Stimulated activated CD4-positive, alpha-beta T cell treated with anti-CD3 and anti-CD28 coated beads, Interleukin-4, amount 100 ng/mL, for 24 hours (primary cell): ENCODE results near the gene CELF2.

Experiments used
- DNase-seq: peaks from one replicate; pipeline ENCODE4 v3.0.0-alpha.2; 2020

Gene CELF2

DNA sequence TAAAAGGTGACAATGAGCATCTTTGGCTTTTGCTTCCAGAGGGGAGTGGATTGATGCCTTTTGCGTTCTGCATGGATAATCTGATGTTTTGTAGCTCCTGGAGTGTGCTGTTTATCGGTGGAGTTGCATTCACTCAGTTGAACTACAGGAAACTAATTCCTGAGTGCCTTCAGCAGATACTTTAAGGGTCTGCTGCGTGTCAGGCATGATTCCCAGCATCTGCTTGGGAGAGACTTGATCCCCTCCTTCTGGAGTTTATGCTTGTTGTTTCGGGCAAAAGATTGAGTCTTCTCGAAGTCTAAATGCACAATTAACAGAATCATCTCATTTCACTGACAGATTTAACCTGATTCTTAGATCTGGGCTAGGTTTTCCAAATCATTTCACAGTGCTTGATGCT lies 46.2 kb downstream of the CELF2 start:
- no peak for DNase-seq

DNA sequence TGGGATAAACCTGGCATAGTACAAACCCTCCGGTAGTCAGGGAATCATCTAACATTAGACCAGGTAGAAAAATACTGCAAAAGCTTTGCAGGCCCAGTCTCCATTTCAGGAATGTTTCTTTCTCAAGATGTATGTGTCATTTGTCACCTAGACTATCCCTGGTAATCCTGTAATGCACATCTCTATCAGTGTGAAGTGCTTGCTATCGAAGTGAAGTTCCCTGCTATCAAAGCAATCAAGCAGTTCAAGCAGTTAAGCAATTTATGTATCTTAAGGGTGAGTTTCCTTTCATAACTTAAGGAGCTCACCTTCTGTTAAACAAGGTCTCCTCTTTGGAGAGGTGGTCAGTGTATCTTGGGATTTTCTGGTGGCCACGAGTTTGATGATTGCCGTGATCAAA lies 47.2 kb downstream of the CELF2 start:
- no peak for DNase-seq

GRCh38 chr10:11065567-11065966 lies 47.9 kb downstream of the CELF2 start:
- no peak for DNase-seq

DNA sequence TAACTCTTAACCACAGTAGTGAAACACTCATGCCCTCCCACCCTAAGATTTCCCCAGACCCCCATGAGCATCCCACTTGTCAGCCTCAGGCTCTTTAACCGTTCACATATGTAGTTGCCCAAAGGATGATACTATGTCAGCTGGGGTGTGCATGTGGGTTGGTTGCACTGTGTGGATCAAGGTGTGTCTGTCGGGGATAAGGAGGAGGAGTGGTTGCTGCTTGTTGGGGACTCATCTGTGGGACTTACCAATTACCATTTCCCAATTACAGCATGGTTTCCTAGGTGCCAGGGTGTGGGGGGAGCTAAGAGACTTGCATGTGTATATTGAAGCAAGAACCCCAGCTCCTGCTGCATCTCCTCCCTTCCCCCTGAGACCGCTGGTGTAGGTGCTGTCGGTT lies 48.8 kb downstream of the CELF2 start:
- DNase-seq = no peak

DNA sequence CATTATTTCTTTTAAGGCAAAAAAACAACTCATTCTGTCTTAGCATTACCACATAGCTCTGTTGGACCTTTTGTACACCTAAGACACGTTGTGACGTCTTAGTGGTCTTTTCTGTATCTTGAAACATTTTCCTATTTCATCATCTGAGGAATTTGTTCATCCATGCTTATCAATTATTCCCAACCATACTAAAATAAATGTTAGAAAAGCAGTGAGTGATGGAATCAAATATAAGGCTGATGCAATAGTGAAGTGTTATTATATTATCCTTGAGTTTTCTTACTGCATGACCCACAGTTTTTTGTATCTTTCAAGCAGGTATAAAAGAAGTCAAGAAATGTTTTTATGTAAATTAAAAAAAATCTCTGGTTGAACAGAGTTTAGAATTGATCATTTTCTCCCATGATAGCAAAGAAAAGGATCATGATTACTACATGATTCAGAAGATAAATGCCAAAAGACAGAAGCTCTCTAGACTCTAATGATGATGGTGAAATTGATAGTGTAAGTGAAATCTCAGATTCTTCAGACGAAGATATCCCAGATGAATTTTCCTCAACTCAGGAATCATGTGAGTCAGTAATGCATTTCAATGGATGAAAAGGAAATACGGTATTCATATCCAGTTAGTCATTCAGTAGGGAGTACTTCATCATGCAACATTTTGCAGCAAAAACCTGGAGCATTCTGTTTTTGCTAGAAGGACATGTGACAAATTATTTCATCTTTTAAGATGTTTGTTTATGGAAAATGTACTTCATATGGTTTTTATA lies 51.4 kb downstream of the CELF2 start:
- no peak for DNase-seq

GRCh38 chr10:11073410-11073809 lies 55.7 kb downstream of the CELF2 start:
- DNase-seq = no peak

- no peak for DNase-seq
Observed at GRCh38 chr10:11074536-11075267, 57.0 kb downstream of the CELF2 start.

DNA sequence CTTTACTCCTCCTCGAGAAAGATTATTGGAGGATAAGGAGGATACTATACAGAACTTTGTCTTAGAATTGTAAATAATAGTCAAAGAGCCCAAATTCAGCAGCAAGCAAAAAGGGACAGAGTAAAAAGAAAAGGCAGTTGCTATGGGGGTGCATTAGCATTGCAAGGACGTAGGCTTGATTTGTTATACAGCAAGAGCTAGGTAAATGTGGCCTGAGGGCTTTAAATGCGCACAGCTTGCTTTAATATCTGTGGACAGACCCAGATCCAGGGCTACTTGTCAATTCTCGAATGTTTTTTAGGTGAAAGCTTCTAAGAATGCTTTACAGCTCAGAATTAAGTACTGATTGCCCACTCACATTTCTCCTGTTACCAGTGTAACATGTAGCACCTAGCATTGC lies 58.5 kb downstream of the CELF2 start:
- DNase-seq = no peak

GRCh38 chr10:11080564-11080984 lies 62.9 kb downstream of the CELF2 start:
- DNase-seq = no peak

DNA sequence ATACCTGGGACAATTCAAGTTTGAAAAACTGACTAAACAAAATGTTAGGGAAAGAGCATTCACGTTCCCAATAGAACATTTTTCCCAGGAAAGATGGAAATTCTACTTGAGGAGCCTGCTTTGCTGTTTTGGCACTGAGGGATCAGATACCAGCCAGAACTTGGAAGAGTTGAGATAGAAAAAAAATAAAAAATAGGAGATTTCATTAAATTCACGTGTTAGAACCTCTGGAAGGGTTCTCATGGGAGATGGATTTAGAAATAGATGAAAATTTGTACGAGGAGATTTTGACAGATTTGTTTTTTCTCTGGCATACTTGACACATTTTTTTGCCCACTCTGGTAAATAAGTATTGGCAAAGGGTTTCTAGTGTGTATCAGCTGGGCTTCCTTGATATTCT lies 63.7 kb downstream of the CELF2 start:
- DNase-seq = no peak

DNA sequence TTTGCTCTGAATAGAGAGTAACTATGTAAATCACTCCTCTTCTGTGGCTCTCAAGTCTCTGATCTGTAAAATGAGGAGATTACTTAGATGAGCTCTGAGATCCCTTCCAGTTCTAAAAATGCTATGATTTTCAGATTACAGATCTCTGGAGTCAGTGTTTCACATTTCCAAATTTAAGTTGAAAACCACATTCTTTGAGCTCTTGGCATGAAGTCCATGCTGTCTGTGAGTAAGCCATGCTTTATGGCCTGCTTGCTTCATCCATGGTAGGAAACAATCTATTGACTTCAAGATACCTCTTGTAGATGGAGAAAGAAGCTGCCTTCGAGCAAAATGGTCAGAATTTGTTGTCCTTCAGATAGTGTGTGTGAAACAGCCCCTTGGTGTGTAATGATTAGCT lies 64.9 kb downstream of the CELF2 start:
- no peak for DNase-seq

- no peak for DNase-seq
Observed at GRCh38 chr10:11083051-11083450, 65.4 kb downstream of the CELF2 start.

GRCh38 chr10:11085545-11085944 lies 67.9 kb downstream of the CELF2 start:
- DNase-seq = no peak

DNA sequence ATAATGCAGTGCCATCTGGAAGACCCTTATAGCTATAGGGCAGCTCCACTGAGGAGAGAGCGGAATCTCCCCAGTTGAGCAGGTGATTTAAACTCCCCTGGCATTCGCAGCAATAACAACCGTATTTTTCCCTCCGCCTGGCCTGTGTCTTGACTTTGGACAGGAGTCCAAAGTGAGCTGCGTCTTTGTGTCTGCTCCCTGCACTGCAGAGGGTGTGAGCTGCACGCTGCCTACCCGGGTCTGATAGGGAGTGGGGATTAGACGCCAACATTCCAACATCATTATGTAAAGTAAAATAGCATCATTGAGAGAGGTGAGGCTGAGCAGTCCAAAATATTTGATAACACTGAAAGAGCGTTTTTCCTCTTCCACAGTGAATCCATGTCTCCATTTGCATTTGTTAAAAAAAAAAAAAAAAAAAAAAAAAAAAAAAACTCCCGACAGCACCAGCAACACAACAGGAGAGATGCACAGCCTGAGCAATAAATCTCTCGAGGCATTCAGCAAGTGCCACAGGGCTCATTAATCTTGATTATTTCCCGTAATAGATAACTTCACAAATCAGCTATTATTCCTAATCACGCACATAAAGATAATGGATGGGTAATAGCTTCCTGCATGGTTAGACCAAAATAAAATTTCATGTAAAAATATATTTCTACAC lies 68.6 kb downstream of the CELF2 start:
- no peak for DNase-seq

- DNase-seq = no peak
Observed at GRCh38 chr10:11087372-11087771, 69.7 kb downstream of the CELF2 start.

DNA sequence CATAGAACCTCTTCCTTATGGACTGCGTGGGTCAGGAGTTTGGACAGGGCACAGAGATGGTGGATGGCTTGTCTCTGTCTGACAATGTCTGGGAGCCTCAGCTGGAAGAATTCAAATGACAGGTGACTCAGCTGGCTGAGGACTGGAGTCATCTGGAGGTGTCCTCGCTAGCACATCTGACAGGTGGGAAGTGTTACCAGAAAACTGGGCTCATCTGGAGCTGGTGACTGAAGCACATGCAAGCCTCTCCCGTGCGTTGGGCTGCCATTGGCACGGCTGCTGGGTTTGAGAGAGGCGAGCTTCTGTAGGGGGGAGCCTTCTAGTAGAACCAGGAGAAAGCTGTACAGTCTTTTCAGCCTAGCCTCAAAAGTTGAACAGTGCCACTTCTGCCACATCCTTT lies 71.0 kb downstream of the CELF2 start:
- DNase-seq = no peak

- DNase-seq = no peak
Observed at GRCh38 chr10:11089272-11089671, 71.6 kb downstream of the CELF2 start.

- DNase-seq = no peak
Observed at GRCh38 chr10:11091517-11092102, 73.9 kb downstream of the CELF2 start.

DNA sequence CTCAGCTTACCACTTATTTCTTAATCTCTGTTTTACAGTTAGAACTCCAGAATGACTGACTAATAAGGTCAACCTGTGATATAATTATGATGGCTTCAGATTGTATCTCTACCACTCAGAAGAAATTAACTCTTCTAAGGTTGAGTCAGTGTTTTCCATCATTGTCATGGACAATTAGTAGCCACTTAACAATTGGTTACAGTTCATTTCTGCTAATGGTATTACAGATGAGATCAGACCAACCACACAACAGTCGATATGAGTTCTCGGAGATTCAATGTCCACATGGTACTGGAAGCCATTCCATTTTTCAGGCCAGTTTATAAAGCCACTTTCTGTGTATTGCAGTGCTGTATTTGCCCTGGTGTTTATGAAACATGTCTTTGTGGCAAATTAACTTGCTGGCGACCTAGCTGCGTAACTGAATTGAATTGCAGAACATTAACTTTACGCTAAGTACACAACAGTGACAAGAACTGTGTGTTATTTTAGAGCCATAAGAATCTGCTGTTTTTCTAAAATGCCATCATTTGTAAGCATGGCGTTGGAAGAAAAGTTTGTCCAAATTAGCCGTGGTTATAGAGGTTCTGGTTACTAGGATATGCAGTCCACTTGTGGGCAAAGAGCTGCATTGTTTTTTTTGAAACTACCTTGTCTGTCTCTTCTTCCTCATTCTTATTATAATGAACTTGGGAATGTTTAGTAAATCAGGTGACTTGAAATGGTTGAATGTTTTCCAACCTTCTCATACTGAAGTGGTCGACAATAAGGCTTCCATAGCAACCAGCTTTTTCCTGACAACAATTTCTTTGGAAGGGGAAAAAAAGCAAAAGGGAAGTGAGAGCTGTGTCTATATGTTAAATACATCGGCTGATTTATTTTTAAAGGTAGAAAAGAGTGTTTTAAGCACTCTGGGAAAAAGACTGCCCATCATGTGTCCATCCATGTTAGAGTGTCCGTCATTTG lies 76.4 kb downstream of the CELF2 start:
- no peak for DNase-seq

- no peak for DNase-seq
Observed at GRCh38 chr10:11095374-11095801, 77.7 kb downstream of the CELF2 start.

- no peak for DNase-seq
Observed at GRCh38 chr10:11096422-11096821, 78.8 kb downstream of the CELF2 start.

GRCh38 chr10:11097686-11098085 lies 80.0 kb downstream of the CELF2 start:
- DNase-seq = no peak
